GM18502 (cell line): ENCODE measurements around the gene ZNF124.
"Not testable (repeated sequence)": the region's sequence is repeated elsewhere in the genome, so short reads cannot be mapped to it uniquely, and the experiment has no call there.

Experiments used
- ATAC-seq: cut with Tn5 transposase; IDR thresholded peaks from one replicate; pipeline ENCODE4 v1.9.1; 2021; ENCODE audit warnings: mild to moderate bottlenecking; ENCODE audit not compliant: unreplicated experiment, poor library complexity

Gene ZNF124

DNA sequence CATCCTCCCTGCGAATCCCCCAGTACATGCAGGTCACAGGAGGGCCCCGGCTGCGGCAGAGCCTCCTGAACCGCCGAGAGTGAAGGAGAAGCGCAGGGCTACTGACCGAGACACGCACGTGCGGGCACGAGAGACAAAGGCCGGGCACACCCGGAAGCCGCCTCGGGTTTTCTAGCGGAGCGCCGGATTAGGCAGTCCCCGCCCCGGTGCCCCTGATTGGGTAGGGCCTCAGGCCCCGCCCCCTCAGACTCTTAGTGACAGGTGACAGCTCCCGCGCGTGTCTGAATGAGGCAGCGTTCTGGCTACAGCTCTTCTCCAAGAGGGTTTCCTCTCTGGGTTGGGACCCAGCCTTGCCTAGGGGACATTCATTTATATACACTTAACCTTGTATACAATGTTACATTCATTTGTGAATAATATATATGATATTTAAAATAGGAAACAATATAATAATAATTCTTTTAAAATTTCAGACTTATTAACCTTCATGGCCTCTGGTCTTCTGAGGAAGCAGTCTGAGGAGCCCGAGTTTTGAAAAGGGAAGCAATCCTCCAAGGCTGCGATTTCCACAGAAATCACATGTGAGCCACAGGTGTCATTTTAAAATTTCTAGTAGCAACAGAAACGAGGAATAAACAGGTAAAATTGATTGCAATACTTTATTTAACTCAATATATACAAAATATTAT is at the start of gene ZNF124:
Gene ZNF124, minus strand, starts transcription at position 146 of the 689 bp plus-strand sequence. Its CDS starts 143 bp downstream, at position 3.
- peak; percentile 99 for ATAC-seq

GRCh38 chr1:247220280-247220679 is 48.5 kb upstream of the ZNF124 start:
- ATAC-seq: not testable (repeated sequence)

DNA sequence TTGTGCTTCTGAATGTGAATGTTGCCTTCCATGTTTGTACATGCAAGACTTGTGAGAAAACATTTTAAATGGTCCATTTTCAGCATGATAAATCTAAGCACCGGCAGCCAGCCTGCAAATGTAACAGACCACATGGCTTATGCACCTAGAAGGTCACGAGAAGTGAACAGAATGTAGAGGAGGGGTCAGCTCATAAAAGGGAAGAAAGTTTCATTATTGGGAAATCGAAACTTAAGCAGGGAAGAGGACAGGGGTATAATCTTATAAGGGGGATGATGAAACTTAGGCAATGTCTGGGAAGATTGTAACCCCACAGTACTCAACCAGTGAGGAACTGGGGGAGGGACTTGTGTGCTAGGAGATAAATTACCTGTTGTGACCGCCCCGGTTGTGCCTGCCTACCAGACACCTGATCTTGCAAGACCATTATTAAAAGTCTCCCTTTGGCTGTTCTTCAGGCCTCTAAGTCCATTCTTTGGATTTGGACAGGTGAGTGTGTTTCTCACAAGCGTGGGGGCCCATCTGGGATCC is 46.4 kb upstream of the ZNF124 start:
- no peak for ATAC-seq

- ATAC-seq: no peak
Measured at GRCh38 chr1:247216261-247216660, 44.4 kb upstream of the ZNF124 start.

GRCh38 chr1:247212627-247213617 is 41.1 kb upstream of the ZNF124 start:
- ATAC-seq: no peak

DNA sequence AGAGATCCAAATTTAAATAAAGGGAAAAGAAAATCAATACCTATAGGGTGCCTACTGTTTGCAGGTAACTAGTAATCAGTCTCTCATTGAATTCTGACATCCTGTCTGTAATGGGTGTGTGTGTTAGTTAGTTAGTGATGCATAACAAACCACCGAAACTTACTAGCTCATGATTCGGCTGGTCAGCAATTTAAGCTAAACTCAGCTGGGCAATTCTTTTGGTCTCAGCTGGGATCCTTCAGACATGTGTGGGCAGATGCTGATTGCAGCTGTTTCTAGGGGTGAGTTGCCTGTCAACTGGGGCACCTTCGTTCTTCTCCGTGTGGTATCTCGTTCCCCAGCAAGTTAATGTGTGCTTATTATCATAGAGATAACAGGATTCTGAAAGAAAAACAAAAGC is 40.2 kb upstream of the ZNF124 start:
- ATAC-seq: peak; percentile 52

DNA sequence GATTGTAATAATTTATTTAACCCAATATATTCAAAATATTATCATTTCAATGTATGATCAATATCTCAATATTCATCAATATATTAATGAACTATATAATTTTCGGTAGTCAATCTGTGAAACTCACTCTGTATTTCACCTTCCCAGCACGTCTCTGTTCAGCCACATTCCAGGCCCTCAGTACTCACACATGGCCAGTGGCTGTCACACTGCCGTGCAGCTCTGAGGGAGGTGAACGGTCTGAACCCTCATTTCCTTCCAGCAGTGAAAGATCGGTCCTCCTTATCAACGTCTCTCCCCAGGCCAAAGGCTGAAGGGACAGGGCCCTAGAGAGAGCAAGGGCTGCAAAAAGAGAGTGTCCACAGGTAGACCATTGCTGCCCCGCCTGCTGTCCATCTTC is 39.5 kb upstream of the ZNF124 start:
- no peak for ATAC-seq

GRCh38 chr1:247210376-247211117 is 38.7 kb upstream of the ZNF124 start:
- peak; percentile 92 for ATAC-seq

DNA sequence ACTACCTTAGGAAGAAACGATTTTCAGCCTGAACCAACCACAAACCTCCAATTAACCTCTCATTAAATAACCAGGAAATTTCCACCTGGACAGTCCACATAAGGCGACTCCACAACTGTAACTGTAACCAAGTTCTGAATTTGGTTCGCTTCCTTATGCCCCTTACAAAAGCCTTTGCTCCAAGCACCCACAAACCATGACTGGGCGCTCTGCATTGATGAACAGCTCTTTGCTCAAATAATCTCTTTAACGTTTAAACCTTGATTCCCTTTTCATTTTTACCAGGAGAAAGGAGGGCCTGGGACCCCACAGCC is 38.2 kb upstream of the ZNF124 start:
- peak; percentile 6 for ATAC-seq

- ATAC-seq: no peak
Measured at GRCh38 chr1:247209396-247209795, 37.6 kb upstream of the ZNF124 start.

DNA sequence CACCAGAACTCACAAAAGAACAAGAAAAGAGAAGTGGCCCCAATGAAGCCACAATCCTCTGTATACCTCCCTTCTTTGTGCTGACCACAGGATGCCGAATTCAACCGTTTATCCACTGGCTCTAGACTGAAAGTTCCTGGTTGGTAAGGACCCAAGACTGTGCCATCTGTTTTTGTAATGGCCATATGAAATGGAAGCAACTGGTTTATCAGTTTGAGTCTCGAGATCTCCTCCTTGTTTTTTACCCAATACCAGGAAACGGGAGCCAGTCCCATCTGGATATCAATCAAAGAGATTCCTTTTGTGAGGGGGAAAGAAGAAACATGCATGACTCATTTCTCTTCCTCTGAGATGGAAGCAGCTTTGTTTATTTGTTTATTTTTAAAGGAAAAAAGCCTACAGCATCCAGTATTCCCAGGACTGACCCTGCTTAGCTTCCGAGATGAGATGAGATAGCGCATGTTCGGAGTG is 32.4 kb upstream of the ZNF124 start:
- no peak for ATAC-seq

GRCh38 chr1:247198781-247199180 is 27.0 kb upstream of the ZNF124 start:
- no peak for ATAC-seq

DNA sequence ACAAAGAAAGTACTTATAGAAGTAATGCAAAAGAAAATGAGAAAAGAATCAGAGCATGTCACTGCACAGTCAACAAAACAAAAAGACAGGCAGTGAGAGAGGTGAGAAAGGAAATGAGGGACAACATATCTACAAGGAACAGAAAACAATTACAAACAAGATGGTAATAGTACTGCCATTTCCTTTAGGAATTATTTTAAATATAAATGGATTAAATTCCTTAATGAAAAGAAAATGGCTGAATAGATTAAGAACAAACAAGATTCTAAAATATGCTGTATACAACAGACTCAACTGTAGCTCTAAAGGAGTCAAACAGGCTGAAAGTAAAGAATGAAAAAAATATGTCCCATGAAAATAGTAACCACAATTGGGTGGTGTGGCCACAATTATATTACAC is 22.1 kb upstream of the ZNF124 start:
- no peak for ATAC-seq

DNA sequence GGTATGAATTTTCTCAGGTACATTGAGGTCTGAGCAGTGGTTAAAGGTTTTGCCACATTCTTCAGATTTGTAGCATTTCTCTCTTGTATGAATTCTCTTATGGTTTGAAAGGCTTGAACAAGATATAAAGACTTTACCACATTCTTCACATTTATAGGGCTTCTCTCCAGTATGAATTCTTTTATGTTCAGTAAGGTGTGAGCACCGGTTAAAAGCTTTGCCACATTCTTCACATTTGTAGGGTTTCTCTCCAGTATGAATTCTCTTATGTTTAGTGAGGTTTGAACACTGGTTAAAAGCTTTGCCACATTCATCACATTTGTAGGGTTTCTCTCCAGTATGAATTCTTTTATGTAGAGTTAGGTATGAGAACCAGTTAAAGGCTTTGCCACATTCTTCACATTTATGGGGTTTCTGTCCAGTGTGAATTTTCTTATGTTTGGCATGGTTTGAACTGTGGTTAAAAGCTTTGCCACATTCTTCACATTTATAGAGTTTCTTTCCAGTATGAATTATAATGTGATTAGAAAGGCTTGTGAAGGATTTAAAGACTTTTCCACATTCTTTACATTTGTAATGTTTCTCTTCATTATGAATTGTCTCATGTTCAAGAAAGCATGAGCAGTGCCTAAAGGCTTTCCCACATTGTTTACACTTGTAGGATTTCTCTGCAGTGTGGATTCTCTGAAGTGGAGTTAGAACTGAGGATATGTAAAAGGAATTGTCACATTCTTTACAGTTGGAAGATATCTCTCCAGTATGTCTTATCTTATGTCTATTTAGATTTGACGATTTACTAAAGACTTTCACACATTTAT is 18.4 kb upstream of the ZNF124 start:
- no peak for ATAC-seq

DNA sequence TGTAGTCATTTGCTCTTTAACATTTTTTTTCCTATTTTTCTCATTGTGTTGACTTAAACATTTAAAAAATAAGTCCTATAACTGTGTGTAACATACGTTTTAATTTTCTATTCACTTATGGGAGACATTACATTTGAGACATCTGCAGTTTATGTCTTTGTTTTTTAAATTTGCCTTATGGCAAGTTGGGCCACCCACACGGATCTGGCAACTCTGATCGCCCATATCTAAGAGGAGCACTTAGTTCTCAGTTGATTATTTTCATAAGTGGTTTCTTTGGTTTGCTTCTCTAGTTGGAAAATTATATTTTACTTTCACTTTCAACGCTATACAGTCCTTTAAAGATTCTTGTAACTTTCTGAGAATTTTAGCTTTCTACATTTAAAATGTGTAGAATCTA is 13.8 kb upstream of the ZNF124 start:
- no peak for ATAC-seq

- no peak for ATAC-seq
Measured at GRCh38 chr1:247184254-247184653, 12.4 kb upstream of the ZNF124 start.

DNA sequence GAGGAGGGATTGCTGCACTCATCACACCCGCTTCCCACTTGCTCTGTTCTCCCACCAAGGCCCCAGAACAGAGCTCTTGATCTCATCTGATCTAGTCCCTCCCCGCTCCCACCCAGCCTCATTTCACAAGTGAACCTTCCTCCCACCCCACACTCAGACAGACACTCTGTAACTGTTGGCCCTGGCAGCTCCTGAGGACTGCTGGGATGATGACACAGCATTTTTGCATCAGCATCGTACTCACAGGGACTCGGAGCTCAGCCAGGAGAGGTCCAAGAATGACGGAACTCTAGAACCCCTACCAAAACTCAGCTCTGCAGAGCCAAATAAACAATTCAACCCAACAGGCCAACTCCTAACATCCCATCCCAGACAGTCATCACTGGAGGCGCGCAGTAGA is 11.2 kb upstream of the ZNF124 start:
- ATAC-seq: no peak

- no peak for ATAC-seq
Measured at GRCh38 chr1:247180581-247180980, 8.8 kb upstream of the ZNF124 start.

DNA sequence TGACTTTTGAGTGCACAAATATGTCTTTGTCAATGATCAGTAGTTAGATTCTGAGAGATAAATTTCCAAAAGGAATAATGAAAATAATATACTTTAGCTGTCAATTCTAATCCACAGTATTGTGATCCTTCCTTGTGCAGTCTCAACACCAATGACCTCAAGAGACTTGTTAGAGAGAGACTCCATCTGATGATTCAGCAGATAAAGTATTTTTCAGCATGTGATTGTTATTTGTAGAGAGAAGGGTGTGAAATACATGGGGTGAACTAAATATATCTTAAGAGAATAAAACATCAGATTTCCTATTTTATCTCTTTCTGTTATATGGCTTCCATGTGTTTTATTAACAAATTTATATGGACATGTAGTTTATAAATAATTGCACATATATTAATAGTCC is 5.9 kb upstream of the ZNF124 start:
- ATAC-seq: no peak

DNA sequence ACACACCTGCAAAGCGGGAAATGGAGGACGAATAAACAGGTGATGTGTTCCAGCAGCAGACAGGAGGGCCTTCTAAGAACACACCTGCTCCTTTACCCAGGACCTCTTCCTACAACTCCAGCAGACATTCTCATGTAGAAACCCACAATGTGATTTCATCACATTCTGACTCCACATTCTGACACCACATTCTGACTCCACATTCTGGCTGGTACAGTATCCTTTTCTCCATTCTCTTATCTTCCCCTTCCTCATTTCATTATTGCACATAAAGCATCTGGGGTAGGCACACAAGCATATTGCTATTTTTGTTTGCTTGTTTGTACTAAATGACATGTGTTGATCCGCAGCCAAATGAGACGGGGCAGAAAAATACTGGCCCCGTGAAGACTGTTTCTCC is 3.6 kb upstream of the ZNF124 start:
- no peak for ATAC-seq
